ENCODE measurements around the gene MRPL47. TPM values are rescaled to one million over a fixed set of nuclear protein-coding genes. Genes with fewer than 3 reads are reported as not detected.

MRPL47 gene
- total RNA-seq, 1 donor: 32.2 TPM

DNA sequence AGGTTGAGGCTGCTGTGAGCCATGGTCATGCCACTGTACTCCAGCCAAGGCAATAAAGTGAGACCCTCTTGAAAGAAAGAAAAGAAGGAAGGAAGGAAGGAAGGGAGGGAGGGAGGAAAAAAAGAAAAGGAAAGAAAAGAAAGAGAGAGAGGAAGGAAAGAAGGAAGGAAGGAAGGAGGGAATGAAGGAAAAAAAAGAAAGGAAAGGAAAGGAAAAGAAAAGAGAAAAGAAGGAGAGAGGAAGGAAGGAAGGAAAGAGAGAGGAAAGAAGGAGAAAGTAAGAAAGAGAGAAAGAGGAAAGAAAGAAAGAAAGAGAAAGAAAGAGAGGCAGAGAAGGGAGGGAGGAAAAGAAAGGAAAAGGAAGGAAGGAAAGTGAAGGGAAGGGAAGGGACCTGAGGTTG, 62.1 kb downstream of the MRPL47 start:
- Histone ChIP-seq H3K36me3 (ENCODE audit: insufficient read depth, low read length) (no peaks in the 10 kb centered on the region), H3K4me2 (ENCODE audit: insufficient read depth, low read length) (no peak overlapping the region), H3K27ac (ENCODE audit: low read depth, low read length) (no peak overlapping the region), H4K20me1 (ENCODE audit: insufficient read depth, low read length) (no peaks in the 10 kb centered on the region), H3K9me3 (ENCODE audit: low read depth, low read length) (peaks cover 3% of the 10 kb centered on the region), H3K4me3 (ENCODE audit: insufficient read depth, low read length) (no peak overlapping the region), H3K4me1 (ENCODE audit: insufficient read depth, low read length) (peaks cover 6% of the 10 kb centered on the region), H2AFZ (ENCODE audit: low read length) (no peak overlapping the region), H3K27me3 (ENCODE audit: insufficient read depth, low read length) (no peaks in the 10 kb centered on the region), H3K79me2 (ENCODE audit: insufficient read depth, low read length) (no peaks in the 10 kb centered on the region)
- TF ChIP-seq, protein P1, sequence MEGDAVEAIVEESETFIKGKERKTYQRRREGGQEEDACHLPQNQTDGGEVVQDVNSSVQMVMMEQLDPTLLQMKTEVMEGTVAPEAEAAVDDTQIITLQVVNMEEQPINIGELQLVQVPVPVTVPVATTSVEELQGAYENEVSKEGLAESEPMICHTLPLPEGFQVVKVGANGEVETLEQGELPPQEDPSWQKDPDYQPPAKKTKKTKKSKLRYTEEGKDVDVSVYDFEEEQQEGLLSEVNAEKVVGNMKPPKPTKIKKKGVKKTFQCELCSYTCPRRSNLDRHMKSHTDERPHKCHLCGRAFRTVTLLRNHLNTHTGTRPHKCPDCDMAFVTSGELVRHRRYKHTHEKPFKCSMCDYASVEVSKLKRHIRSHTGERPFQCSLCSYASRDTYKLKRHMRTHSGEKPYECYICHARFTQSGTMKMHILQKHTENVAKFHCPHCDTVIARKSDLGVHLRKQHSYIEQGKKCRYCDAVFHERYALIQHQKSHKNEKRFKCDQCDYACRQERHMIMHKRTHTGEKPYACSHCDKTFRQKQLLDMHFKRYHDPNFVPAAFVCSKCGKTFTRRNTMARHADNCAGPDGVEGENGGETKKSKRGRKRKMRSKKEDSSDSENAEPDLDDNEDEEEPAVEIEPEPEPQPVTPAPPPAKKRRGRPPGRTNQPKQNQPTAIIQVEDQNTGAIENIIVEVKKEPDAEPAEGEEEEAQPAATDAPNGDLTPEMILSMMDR (IDR thresholded peaks at IDR 0.05; ENCODE audit: extremely low read depth, low read depth, low read length): no peak
- no peak for DNase-seq (ENCODE audit: insufficient read length, low spot score, missing footprints)

GRCh38 chr3:179541596-179541995, 62.8 kb downstream of the MRPL47 start:
- TF ChIP-seq, protein P1 (IDR thresholded peaks at IDR 0.05; ENCODE audit: extremely low read depth, low read depth, low read length): no peak

DNA sequence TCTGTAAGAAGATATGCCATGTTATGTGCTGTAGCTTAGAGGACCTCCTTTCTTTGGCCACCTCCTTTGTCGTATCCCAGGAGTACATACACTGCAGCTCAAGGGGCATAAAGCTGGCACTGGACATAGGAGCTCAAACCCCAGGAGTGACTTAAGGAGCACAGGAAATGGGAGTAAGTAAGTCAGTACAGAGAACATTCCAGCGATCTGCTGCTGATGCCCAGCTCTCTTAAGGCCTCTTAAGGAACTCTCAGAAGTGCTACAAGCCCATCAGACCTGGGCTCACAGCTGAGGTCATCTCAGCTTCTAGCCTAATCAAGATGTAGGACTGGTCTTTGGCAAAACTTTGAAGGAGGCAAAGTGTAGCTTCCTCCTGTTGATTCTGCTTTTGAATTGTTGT, 63.3 kb downstream of the MRPL47 start:
- Histone ChIP-seq H3K27me3 (ENCODE audit: insufficient read depth, low read length) (no peaks in the 10 kb centered on the region), H4K20me1 (ENCODE audit: insufficient read depth, low read length) (no peaks in the 10 kb centered on the region), H3K4me1 (ENCODE audit: insufficient read depth, low read length) (peaks cover 6% of the 10 kb centered on the region), H3K79me2 (ENCODE audit: insufficient read depth, low read length) (no peaks in the 10 kb centered on the region), H3K36me3 (ENCODE audit: insufficient read depth, low read length) (no peaks in the 10 kb centered on the region), H3K9me3 (ENCODE audit: low read depth, low read length) (peaks cover 3% of the 10 kb centered on the region), H3K4me2 (ENCODE audit: insufficient read depth, low read length) (no peak overlapping the region), H3K27ac (ENCODE audit: low read depth, low read length) (no peak overlapping the region), H2AFZ (ENCODE audit: low read length) (no peak overlapping the region), H3K4me3 (ENCODE audit: insufficient read depth, low read length) (no peak overlapping the region)
- no peak for DNase-seq (ENCODE audit: insufficient read length, low spot score, missing footprints)
- TF ChIP-seq, protein P1 (IDR thresholded peaks at IDR 0.05; ENCODE audit: extremely low read depth, low read depth, low read length): no peak

More at GRCh38 chr3:179541596-179541995, 62.8 kb downstream of the MRPL47 start:
- no peaks in the 10 kb centered on the region for H4K20me1 ChIP-seq (ENCODE audit: insufficient read depth, low read length)
- no peak overlapping the region for H3K4me3 ChIP-seq (ENCODE audit: insufficient read depth, low read length)
- H3K4me2 ChIP-seq (ENCODE audit: insufficient read depth, low read length): no peak overlapping the region
- no peaks in the 10 kb centered on the region for H3K36me3 ChIP-seq (ENCODE audit: insufficient read depth, low read length)
- no peak overlapping the region for H2AFZ ChIP-seq (ENCODE audit: low read length)
- no peaks in the 10 kb centered on the region for H3K79me2 ChIP-seq (ENCODE audit: insufficient read depth, low read length)
- H3K9me3 ChIP-seq (ENCODE audit: low read depth, low read length): peaks cover 3% of the 10 kb centered on the region
- H3K27ac ChIP-seq (ENCODE audit: low read depth, low read length): no peak overlapping the region
- H3K4me1 ChIP-seq (ENCODE audit: insufficient read depth, low read length): peaks cover 6% of the 10 kb centered on the region
- DNase-seq (ENCODE audit: insufficient read length, low spot score, missing footprints): no peak
- no peaks in the 10 kb centered on the region for H3K27me3 ChIP-seq (ENCODE audit: insufficient read depth, low read length)

Small RNAs within 50 kb of the gene (small RNA-seq; reads per million reads assigned to genes)
- gene AC090425.1 (not detected), gene RF01210 (not detected)

Other genes with a start within 250 kb of the MRPL47 start
- gene GNB4, start 153.2 kb downstream of the MRPL47 start, total RNA-seq: 79.3 and 92.3 TPM in 2 replicates
- gene ACTL6A, start 41.7 kb downstream of the MRPL47 start, total RNA-seq: 36.8 and 42.0 TPM in 2 replicates
- 103 and 108 TPM in 2 replicates for gene NDUFB5, start 156 bp upstream of the MRPL47 start, total RNA-seq
- 9.4 and 12.7 TPM in 2 replicates for gene USP13, start 48.4 kb upstream of the MRPL47 start, total RNA-seq

Data from osteoblast (primary cell).